ENCODE measurements around the gene SLC5A1.
"Not testable (repeated sequence)": the region's sequence is repeated elsewhere in the genome, so short reads cannot be mapped to it uniquely, and the experiment has no call there.

The SLC5A1 gene

GRCh38 chr22:32088084-32088483, 45.0 kb downstream of the SLC5A1 start:
- no peak for DNase-seq (ENCODE audit: low spot score)

GRCh38 chr22:32097018-32097417, 54.0 kb downstream of the SLC5A1 start:
- no peak for DNase-seq (ENCODE audit: low spot score)

GRCh38 chr22:32097881-32098499, 54.9 kb downstream of the SLC5A1 start:
- DNase-seq (ENCODE audit: low spot score), result no peak

DNA sequence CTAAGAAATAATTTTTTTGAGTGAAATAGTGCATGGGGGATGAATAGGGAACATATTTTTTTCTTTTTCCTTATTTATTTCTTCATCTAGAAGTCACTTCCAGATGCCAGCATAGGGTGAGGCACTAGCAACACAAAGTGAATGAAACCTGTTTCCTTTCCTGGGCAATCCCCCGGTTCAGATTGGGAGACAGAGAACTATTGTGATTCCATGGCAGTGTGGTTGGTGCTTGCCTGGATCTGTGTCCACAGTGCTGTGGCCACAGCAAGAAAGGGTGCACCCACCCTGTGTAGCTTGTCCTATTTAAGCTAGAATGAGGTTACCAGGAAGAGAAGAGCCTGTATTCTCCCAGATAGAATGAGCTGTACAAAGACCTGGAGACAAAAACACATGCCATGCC, 57.6 kb downstream of the SLC5A1 start:
- no peak for DNase-seq (ENCODE audit: low spot score)

DNA sequence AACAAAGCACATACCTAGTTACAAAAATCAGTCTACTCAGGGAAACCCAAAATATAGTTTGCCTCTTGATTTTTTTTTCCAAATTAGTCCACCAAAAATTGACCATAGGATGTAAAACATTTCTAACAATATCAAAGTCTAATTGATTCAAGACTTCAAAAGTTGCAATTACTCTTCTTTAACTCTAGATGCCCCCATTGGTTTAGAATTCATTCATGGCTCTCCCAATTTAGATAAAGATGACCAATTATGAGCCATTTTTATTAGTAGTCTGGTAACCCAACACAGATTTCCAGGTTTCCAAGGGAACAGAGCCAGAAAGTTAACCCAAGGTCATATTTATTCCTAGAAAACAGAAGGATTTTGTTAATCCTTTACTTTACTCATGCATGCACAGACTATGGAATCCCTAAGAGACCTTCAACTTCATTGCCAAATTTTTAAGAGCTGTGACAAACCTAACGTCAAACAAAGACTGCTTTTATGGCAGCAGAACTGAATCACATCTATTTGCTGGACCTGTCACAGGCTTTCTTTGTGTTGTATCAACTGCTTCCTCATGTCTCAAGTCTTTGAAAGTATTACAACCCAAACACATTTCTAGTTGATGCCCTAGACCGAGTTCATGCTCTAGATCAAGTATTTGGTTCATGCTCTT, 60.7 kb downstream of the SLC5A1 start:
- DNase-seq (ENCODE audit: low spot score), result no peak

DNA sequence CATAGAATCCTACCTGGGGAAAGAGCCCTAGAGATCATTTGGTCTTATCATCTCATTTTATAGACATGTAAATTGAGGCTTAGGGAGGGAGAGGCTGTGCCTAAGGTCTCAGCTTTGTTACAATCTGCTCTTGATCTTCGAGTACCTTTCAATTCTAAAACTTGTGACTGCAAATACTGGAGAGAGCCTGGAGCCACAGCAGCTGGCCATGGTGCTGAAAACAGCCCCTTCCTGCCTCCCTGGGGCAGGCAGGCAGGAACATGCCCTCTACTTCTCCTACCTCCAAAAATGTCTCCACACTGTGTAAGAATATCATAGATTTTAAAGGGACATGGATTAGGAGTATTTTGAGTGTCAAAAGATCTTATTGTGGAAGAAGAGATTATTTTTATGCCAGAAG, 63.9 kb downstream of the SLC5A1 start:
- DNase-seq (ENCODE audit: low spot score), result peak; percentile 45

DNA sequence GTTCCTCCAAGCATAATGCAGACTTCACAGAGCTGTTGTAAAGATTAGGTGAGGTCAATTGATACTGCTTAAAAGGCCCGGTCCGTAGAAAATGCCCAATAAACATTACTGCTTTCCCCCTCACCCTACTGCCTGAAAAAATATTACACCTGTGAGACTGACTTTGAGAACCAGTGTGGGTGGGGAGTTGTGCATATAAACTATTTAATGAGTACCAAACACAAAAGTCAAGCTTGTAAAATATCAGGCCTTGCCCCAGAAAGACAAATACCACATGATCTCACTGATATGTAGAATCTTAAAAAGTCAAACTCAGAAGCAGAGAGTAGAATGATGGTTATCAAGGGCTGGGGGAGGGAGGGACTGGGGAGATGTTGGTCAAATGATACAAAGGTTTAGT, 69.3 kb downstream of the SLC5A1 start:
- no peak for DNase-seq (ENCODE audit: low spot score)

DNA sequence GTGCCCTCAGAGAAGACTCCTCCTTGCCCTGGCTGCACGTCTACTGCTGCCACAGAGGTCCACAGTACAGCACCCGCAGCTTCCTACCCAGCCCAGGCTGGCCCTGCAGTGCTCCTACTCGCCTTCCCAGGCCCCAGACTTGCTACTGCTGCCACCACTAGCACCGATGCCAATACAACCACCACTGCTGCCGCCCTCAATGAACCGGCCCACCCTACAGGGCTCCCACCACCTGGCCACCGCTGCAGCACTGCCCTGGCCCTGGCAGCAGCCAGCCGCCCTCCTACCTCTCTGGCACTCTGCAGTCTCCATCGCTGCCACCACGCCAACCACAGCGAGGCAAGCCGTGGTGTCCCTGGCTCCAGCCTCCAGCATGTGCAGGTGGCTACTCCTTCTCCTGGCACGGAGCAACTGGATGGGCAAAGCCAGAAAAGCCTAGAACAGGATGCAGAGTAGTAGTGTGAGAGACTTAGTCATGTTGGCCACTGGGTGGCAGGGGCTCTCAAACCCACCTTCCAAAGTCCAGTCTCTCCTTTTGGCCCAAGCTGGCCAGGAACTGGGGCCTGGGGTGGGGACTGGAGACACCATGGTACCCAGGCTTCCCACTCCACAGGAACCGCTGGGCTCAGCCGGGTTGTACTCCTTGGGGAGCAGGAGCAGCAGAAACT, 76.6 kb downstream of the SLC5A1 start:
- no peak for DNase-seq (ENCODE audit: low spot score)

DNA sequence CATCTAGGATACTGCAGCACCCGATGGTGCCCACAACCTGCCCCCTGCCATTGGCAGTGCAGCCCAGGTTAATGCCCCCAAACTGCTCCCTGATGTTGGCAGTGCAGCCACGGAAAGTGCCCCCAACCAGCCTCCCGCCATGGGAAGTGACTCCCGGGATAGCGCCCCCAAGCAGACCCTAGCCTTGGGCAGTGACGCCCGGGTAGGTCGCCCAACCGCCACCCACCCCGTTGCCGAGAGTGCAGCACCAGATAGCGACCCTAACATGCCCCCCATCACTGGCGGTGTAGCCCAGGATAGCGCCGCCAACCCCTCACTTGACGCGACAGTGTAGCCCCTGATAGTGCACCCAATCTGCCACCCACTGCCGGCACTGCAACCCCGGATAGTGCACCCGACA, 77.5 kb downstream of the SLC5A1 start:
- no peak for DNase-seq (ENCODE audit: low spot score)

- no peak for DNase-seq (ENCODE audit: low spot score)
Measured at GRCh38 chr22:32122899-32123298, 79.8 kb downstream of the SLC5A1 start.

- DNase-seq (ENCODE audit: low spot score), result no peak
Measured at GRCh38 chr22:32123657-32124056, 80.6 kb downstream of the SLC5A1 start.

- DNase-seq (ENCODE audit: low spot score), result no peak
Measured at GRCh38 chr22:32127904-32128303, 84.8 kb downstream of the SLC5A1 start.

DNA sequence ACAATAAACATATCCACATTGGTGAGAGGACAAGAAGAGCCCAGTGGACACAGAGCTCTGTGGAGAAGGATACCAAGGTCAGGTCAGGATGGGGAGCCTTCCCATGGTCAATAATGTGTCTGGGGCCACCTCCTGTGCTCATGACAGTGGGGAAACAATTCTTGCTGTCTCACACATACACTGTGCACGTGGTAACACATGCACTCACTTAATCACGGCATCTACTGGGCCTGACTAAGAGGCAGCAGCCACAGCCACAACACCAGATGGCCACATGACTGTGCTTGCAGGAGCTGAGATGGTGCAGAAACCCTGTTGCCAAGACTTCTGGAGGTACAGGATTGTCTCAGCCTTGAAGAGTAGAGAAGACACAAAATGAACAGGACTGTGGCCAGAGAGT, 87.4 kb downstream of the SLC5A1 start:
- DNase-seq (ENCODE audit: low spot score), result peak; percentile 24

GRCh38 chr22:32132126-32132525, 89.1 kb downstream of the SLC5A1 start:
- DNase-seq (ENCODE audit: low spot score), result no peak

DNA sequence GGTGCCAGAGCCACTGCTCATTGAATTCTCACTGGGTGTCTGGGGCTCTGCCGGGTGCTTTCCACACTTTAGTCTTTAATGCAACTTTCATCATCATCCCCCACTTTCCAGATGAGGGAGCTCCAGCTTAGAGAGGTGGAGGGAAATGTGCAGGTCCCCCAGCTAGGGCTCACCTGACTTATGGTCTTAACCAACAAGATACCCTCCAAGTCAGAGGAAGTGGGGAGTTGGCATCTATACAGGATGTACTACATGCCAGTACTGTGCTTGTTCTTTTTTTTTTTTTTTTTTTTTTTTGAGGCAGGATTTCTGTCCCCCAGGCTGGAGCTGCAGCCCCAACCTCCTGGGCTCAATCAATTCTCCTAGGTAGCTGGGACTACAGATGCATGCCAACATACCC, 89.7 kb downstream of the SLC5A1 start:
- DNase-seq (ENCODE audit: low spot score), result no peak

DNA sequence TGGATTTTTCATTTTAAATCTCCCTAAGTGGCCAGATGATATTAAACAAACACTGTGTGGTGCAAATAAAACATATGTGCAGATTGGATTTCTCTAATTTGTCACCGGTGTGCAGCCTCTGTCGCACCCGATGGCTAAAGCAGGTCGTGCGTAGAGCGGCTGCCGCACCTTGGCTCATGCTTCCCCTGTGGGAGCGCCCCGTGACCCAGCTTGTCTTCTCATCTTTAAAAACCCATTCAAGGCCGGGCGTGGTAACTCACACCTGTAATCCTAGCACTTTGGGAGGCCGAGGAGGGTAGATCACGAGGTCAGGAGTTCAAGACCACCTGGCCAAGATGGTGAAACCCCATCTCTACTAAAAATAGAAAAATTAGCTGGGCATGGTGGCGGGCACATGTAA, 91.7 kb downstream of the SLC5A1 start:
- not testable (repeated sequence) for DNase-seq (ENCODE audit: low spot score)

DNA sequence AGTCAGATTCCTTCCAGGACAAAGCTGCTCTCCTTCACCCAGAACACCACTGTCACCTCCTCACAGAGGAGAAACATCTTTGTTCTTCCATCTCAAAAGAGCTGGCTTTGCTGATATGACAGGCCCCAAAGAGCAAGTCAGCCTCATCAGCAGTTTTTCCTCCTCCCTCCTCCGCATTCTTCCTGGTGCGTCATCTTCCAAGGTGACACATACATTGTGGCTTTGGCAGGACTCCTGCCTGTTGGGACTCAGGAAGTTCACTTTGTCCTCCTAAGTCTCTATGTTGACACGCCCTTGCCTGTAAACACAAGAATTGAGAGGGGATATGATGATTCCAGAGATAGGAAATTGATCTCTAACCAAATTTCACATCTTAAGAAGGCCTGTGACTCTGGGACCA, 92.9 kb downstream of the SLC5A1 start:
- peak; percentile 60 for DNase-seq (ENCODE audit: low spot score)

GRCh38 chr22:32136881-32137280, 93.8 kb downstream of the SLC5A1 start:
- DNase-seq (ENCODE audit: low spot score), result not testable (repeated sequence)

GRCh38 chr22:32137731-32138324, 94.8 kb downstream of the SLC5A1 start:
- DNase-seq (ENCODE audit: low spot score), result not testable (repeated sequence)

DNA sequence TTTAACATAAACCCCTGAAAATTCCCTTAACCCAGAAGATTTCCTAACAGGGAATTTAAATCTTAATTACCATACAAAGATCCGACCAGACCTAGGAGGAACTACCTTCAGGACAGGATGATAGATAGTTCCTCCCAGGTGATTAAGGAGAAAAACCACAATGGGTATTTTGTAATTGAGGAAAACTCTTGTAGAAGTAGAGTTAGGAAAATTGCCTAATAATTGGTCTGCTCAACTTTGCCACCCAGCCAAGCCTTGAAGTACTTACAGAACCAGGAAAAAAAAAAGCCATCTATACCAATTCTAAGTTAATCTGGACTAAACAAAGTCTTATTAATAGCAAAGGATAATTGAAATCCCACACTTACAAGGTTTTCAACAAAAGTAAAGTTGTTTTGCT, 95.5 kb downstream of the SLC5A1 start:
- DNase-seq (ENCODE audit: low spot score), result not testable (repeated sequence)

- not testable (repeated sequence) for DNase-seq (ENCODE audit: low spot score)
Measured at GRCh38 chr22:32140688-32141087, 97.6 kb downstream of the SLC5A1 start.

DNA sequence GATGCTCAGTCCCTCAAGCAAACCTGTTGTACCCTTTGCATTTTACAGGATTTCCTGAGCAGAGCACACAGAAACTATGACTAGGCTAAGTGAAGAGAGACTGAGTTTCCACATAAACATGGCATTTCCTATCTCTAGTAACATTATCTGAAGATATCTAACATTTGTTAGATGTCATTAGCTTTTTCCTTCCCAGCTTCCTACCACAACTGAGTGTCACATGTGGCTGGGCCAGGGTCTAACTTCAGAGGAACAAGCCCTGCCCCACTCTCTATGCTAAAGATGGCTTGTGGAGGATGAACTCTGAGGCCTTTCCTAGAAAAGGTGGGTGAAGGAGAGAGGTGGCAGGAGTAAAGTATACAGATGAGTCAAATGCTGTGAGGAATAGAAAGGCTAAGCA, 99.5 kb downstream of the SLC5A1 start:
- no peak for DNase-seq (ENCODE audit: low spot score)
